ENCODE data around the gene MCC.

Gene MCC

GRCh38 chr5:113031104-113031503, 457.1 kb downstream of the MCC start:
- no peak for DNase-seq (ENCODE audit: low read depth)

- no peak for DNase-seq (ENCODE audit: low read depth)
Observed at GRCh38 chr5:113029614-113030013, 458.6 kb downstream of the MCC start.

- DNase-seq (ENCODE audit: low read depth) = no peak
Observed at GRCh38 chr5:113027431-113027830, 460.8 kb downstream of the MCC start.

GRCh38 chr5:113027015-113027414, 461.2 kb downstream of the MCC start:
- DNase-seq (ENCODE audit: low read depth) = no peak

GRCh38 chr5:113026211-113026610, 462.0 kb downstream of the MCC start:
- no peak for DNase-seq (ENCODE audit: low read depth)

- DNase-seq (ENCODE audit: low read depth) = no peak
Observed at GRCh38 chr5:113025596-113025995, 462.7 kb downstream of the MCC start.

- no peak for DNase-seq (ENCODE audit: low read depth)
Observed at GRCh38 chr5:113024076-113024697, 464.1 kb downstream of the MCC start.

GRCh38 chr5:113022661-113023060, 465.6 kb downstream of the MCC start:
- no peak for DNase-seq (ENCODE audit: low read depth)

GRCh38 chr5:113020461-113021273, 467.6 kb downstream of the MCC start:
- no peak for DNase-seq (ENCODE audit: low read depth)

- no peak for DNase-seq (ENCODE audit: low read depth)
Observed at GRCh38 chr5:113017881-113018635, 470.2 kb downstream of the MCC start.

- no peak for DNase-seq (ENCODE audit: low read depth)
Observed at GRCh38 chr5:113005454-113005853, 482.8 kb downstream of the MCC start.

GRCh38 chr5:113003763-113004162, 484.5 kb downstream of the MCC start:
- DNase-seq (ENCODE audit: low read depth) = no peak

GRCh38 chr5:113002423-113002822, 485.8 kb downstream of the MCC start:
- DNase-seq (ENCODE audit: low read depth) = no peak

- no peak for DNase-seq (ENCODE audit: low read depth)
Observed at GRCh38 chr5:113000466-113000865, 487.8 kb downstream of the MCC start.

GRCh38 chr5:112998296-112998695, 490.0 kb downstream of the MCC start:
- DNase-seq (ENCODE audit: low read depth) = no peak

- DNase-seq (ENCODE audit: low read depth) = no peak
Observed at GRCh38 chr5:112996830-112997374, 491.4 kb downstream of the MCC start.

- DNase-seq (ENCODE audit: low read depth) = peak; percentile 61
Observed at GRCh38 chr5:112995764-112996618, 492.3 kb downstream of the MCC start.

- DNase-seq (ENCODE audit: low read depth) = no peak
Observed at GRCh38 chr5:112986224-112986623, 502.0 kb downstream of the MCC start.

GRCh38 chr5:112983363-112983762, 504.9 kb downstream of the MCC start:
- no peak for DNase-seq (ENCODE audit: low read depth)

- no peak for DNase-seq (ENCODE audit: low read depth)
Observed at GRCh38 chr5:112979723-112980122, 508.5 kb downstream of the MCC start.

GRCh38 chr5:112978836-112979235, 509.4 kb downstream of the MCC start:
- no peak for DNase-seq (ENCODE audit: low read depth)

GRCh38 chr5:112977440-112977861, 510.8 kb downstream of the MCC start:
- no peak for DNase-seq (ENCODE audit: low read depth)
